Cardiac septum (tissue), 1 donor: ENCODE results near the gene TMEM151B. TPM values are rescaled to one million over a fixed set of nuclear protein-coding genes. Genes with fewer than 3 reads are reported as not detected.

Experiments used
- DNase-seq: peaks from one replicate; pipeline ENCODE4 v3.0.0-alpha.2; 2020; ENCODE audit warnings: low spot score
- intact Hi-C: fragments of 100-400 bp; cut with DNase I; formaldehyde crosslinking; loops from one replicate; pipeline ENCODE4 v1.14.0; 2022
- total RNA-seq: library from RNA; stranded (reverse); fragmentation: NEBNext Ultra II Directional; extraction: Animal tissue kit (Norgen Biotek cat#: 25700); gene quantifications from one replicate; pipeline ENCODE4 v1.2.1, GENCODE V29; 2021
- donor health status: DM: no; HTN: no; CAD: no.

TMEM151B gene
- total RNA-seq, 1 donor from 2014 or later, result 0.08 TPM

GRCh38 chr6:44247338-44248302 is 22.6 kb upstream of the TMEM151B start:
- DNase-seq, result peak; percentile 89
- intact Hi-C loops, result loop anchor here (1.0 kb wide), 1 partner anchor 26 kb away; no protein-coding TSS in a partner anchor

DNA sequence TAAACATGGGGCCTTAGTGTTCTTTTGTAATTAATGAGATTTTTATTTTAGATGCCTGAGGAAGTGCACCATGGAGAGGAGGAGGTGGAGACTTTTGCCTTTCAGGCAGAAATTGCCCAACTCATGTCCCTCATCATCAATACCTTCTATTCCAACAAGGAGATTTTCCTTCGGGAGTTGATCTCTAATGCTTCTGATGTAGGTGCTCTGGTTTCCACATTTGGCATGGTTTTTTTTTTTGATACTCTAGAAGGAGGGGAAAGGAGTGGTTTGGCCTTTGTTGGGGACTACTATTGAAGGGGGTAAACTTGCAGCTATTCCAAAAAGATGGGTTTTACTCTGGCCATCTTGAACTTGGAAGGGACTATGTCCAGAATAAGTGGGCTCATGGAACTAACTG is 21.7 kb upstream of the TMEM151B start:
- intact Hi-C loops, result no loop called here
- no peak for DNase-seq

DNA sequence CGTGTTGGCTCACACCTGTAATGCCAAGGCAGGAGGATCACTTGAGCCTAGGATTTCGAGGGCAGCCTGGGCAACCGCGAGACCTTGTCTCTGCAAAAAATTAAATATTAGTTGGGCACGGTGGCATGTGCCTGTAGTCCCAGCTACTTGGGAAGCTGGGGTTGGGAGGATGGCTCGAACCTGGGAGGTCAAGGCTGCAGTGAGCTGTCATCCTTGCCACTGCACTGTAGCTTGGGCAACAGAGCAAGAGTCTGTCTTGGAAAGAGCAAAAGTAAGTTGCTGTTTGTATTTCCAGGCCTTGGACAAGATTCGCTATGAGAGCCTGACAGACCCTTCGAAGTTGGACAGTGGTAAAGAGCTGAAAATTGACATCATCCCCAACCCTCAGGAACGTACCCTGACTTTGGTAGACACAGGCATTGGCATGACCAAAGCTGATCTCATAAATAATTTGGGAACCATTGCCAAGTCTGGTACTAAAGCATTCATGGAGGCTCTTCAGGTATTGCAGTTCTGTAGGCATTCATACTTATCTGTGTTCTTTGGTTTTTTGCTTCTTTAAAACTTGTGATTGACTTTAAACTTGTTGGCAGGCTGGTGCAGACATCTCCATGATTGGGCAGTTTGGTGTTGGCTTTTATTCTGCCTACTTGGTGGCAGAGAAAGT is 21.0 kb upstream of the TMEM151B start:
- intact Hi-C loops, result no loop called here
- DNase-seq, result no peak

DNA sequence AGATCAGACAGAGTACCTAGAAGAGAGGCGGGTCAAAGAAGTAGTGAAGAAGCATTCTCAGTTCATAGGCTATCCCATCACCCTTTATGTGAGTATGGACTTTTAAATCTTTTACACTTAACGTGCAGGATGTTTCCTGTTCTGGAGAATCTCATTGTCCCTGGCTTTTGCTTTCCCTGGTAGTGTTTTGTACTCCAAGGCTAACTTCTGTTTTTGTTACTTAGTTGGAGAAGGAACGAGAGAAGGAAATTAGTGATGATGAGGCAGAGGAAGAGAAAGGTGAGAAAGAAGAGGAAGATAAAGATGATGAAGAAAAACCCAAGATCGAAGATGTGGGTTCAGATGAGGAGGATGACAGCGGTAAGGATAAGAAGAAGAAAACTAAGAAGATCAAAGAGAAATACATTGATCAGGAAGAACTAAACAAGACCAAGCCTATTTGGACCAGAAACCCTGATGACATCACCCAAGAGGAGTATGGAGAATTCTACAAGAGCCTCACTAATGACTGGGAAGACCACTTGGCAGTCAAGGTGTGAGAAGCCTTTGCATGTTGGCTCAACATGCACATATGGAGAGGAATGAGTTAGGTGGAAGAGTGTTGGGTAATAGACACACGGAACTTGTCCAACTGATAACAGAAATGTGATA is 20.1 kb upstream of the TMEM151B start:
- no peak for DNase-seq
- intact Hi-C loops, result no loop called here

DNA sequence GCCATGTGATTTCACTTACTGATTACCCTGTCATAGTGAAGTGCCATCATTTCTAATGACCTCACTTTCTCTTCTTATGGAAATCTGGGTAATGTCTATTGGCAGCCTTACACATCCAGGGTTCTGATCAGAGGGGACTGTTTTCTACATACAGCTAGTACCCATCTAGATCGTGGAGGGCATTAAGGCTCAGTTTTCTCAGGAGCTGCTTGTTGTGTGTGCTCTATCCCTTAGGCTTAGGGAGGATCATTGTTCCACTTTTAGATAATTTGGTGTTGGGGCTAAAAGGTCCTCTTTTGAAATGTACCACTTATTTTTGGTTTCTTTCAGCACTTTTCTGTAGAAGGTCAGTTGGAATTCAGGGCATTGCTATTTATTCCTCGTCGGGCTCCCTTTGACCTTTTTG is 19.5 kb upstream of the TMEM151B start:
- no peak for DNase-seq
- intact Hi-C loops, result no loop called here

GRCh38 chr6:44251576-44252524 is 18.4 kb upstream of the TMEM151B start:
- DNase-seq, result no peak
- intact Hi-C loops, result no loop called here

GRCh38 chr6:44253307-44254101 is 16.7 kb upstream of the TMEM151B start:
- no peak for DNase-seq
- intact Hi-C loops, result no loop called here

DNA sequence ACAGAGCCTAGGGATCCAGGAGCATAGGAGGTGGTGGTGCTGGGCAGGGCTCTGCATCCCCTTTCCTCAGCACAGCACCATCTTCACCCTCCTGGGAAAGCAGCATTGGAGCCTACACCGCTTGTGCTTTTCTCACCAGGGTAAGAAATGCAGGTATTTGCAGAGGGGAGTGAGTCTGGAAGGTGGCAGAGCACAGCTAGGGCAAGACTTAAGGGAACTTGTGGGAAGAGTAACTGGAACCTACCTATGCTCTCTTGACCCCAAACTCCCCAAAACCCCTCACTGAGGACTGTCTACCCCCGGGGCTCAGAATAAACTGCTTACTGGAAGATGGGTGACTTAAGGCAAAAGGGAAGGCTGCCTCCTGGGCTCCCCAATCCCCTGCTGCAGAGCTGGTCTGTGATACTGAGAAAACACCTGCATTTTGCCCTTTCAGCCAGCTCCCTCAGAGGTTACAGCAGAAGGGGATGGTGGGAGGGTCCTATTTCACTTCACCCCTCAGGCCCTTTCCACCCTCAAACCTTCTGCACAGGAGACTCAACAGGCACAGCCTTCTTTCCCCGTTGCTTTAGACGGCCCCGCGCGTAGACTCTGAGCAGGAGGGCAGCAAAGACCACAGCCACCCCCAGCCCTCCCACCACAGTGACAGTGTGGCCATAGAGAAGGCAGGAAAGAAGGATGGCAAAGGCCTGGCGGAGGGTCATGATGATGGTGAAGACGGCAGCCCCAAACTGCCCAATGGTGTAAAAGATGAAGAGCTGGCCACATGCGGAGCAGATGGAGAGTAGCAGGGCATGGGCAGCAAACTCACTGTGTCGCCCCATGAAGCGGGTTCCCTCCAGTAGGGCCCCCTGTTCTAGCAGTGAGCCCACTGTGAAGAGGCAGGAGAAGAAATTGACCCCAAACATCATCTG is 15.8 kb upstream of the TMEM151B start:
- DNase-seq, result no peak
- intact Hi-C loops, result no loop called here

DNA sequence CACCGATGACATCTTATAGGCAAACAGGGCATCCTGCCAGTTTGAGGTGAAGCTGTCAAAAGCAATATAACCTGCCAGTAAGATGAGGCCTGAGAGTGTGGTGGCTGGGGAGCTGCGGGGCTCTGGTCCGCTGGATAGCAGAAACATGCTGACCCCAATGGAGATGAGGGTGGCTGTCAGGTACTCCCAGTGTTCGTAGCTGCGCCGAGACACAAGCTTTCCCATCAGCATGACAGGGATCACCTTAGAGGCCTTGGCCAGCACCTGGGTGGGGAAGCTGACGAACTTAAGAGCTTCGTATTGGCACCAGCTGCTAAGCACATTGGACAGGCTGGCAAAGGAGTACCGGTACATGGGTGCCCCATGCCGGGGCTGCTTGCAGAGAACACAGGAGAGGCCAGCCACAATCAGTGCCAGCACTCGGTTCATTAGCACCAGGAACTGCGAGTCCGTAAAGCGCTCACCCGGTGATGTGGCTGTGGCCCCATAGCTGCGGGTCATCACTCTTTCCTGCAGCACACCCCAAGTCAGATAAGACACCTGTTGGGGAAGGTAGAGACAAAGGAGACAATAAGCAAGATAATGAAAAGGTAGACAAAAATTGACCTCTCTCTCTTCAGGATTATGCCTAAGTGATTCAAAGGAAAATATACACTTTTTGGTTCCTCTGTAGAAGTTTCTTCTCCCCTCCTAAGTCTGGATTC is 15.0 kb upstream of the TMEM151B start:
- intact Hi-C loops, result no loop called here
- no peak for DNase-seq

- no peak for DNase-seq
- intact Hi-C loops, result loop anchor here (2.0 kb wide), 1 partner anchor 83 kb away; no protein-coding TSS in a partner anchor
These were observed 14.1 kb upstream of the TMEM151B start for GRCh38 chr6:44255871-44256774.

DNA sequence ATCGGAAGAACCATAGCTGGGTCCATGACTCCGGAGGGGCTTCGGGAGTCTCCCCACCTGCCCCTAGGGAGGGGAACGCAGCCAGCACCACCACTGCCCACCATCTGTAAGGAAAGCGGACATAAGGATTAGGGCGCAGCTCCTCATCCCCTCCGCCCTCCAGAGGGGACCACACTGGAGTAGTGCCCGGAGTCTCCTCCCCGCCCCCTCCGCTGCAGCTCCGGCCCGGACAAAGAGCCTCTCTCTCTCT is 13.6 kb upstream of the TMEM151B start:
- intact Hi-C loops, result loop anchor here (2.0 kb wide), 1 partner anchor 84 kb away; no protein-coding TSS in a partner anchor
- no peak for DNase-seq

- intact Hi-C loops, result loop anchor here (2.0 kb wide), 1 partner anchor 84 kb away; no protein-coding TSS in a partner anchor
These were observed 13.1 kb upstream of the TMEM151B start, which contains the start of gene SLC35B2 for GRCh38 chr6:44257025-44257752. SLC35B2 (minus strand) TSS chr6:44257528; CDS start chr6:44257410, 118 bp downstream.

GRCh38 chr6:44257753-44258324 is 12.4 kb upstream of the TMEM151B start:
- no peak for DNase-seq
- intact Hi-C loops, result loop anchor here (2.0 kb wide), 1 partner anchor 85 kb away; no protein-coding TSS in a partner anchor

More at GRCh38 chr6:44257025-44257752, 13.1 kb upstream of the TMEM151B start, which contains the start of gene SLC35B2:
- DNase-seq, result no peak

DNA sequence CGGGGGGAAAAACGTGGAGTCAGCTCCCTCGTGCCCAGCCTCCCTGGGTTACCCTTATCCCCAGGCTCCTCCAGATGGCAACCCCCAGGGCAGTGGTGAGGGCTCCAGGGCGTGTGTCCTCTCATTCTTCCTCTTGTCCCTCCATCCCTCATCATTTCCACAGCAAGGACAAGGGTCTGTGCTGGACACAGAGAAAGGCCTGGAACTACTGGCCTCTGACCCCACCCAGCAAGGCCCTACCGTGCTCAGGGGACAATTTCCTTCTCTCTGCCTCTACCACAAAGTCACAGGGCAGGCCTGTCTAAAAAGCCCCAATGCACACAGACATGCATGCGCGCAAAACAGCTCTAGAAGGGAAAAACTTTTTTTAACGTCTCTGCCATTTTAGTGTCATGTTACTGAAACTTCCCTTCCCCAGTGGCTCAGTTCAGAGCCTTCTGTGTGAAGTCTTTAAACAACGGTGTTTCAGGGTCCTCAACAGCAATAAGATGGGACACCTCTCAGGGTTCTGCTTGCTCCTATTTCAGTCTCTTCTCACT is 11.9 kb upstream of the TMEM151B start:
- intact Hi-C loops, result no loop called here

More for the DNA sequence above, 11.9 kb upstream of the TMEM151B start:
- no peak for DNase-seq
